Endometrium (tissue), 2 donors: ENCODE data around the gene SETX.

Experiments
- FAIRE-seq: peaks from 2 replicates; lab custom pipeline; 2012; peaks lifted over from hg19 to GRCh38; lab: Jason Lieb, UNC
- donor health status: control.
- donor health status: control.

Gene SETX

DNA sequence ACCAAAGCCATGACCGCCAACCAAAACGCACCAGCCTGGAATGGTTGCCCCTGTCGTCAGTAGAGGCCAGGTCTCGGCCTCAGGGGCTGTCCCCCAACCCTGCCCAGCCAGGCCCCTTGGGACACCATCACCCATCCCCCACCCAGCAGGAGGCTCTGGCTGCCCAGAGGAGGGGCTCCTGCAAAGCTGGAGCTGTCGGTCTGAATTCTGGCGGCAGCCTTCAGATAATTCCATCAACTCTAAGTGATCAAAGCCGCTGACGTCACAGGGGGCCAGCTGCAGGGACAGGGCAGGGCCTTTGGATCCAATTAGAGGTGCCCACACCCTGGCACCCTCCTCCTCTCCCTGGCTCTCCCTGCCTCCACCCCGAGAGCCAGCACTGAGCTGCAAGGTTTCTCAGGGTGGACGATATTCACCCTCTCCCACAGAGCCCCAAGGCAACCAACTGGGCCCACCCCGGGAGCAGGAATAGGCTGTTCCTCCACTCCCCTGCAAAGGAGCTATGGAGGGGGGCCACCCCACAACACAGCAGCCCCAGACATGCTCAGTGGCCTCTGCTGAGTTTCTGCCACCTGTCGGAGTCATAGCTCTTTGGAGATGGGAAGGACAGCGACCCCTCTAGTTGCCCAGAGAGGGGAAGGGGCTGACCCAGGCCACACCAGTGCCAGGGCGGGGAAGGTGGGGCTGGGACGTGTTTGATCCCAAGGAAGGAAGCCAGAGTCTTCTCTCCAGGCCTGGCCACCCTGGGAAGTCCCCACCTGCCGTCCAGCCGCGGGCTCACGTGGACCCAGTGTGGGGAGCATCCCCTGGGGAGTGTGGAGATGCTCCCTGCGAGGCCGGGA is 114.6 kb downstream of the SETX start:
- FAIRE-seq: no peak

DNA sequence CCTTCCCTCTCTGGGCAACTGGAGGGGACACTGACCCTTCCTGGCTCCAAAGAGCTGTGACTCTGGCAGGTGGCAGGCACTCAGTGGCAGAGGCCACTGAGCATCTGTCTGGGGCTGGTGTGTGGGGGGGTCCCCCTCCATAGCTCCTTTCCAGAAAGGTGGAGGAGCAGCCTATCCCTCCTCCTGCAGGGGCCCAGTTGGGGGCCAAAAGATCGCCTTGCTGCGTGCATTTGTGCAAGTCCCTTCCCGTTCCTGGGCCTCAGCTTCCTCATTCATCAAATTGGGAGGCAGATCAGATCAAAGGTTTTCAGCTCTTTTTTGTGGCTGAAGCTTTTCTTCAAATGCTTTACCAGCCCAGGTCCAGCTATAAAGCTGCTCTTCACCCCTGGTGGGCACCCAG is 115.3 kb downstream of the SETX start:
- no peak for FAIRE-seq

DNA sequence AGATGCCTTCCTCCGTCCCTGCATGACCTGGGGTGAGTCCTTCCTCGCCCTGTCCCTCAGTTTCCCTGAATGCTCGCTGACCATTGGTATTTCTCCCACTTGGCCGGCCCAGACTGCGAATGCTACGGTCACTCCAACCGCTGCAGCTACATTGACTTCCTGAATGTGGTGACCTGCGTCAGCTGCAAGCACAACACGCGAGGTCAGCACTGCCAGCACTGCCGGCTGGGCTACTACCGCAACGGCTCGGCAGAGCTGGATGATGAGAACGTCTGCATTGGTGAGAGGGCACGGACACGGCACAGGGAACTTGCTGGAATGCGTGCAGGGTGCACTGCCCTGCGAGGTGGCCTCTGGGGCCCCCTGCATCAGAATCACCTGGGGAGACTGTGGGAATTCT is 115.8 kb downstream of the SETX start:
- FAIRE-seq: no peak

DNA sequence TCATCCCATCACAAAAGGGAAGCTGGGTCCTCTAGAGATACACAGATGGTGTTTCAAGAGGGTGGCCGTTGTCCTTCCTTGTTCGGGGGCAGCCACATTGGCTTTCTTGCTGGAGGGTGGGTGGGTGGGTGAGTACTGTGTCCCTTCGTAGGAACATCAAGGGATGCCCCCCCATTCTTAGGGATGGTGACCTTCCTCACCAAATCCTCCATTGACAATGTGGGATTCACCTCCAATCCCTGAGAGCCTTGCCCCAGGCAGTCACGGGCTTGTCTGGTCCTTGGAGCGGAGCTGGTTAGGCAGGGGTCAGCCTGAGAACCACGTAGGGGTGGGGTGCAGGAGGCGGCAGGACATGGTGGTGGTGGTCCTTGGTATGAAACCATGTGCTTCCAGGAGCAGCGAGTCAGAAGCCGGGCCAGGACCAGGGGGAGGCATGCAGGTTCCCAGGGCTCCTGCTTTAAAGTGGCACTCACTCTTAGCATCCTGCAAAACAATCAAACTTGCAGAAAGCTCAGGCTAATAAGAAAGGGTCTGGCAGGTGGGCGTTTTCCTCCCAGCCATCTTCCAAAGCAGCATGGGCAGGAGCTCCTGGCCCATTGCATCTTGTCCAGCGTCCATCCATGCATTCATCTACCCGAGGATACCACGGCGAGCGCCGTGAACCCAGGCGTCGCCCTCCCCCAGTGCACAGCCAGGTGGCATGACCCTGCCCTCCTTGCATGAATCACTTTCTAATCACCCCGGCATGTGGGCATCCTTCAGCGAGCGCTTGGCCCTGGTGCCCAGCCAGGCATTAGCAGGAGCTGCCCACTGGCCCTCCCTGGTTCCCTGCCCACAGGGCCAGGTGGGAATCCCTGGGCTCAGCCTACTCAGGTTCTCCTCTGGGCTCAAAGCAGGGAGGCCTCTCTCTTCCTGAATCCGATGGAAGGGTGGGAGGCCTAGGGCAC is 116.5 kb downstream of the SETX start:
- FAIRE-seq: no peak

DNA sequence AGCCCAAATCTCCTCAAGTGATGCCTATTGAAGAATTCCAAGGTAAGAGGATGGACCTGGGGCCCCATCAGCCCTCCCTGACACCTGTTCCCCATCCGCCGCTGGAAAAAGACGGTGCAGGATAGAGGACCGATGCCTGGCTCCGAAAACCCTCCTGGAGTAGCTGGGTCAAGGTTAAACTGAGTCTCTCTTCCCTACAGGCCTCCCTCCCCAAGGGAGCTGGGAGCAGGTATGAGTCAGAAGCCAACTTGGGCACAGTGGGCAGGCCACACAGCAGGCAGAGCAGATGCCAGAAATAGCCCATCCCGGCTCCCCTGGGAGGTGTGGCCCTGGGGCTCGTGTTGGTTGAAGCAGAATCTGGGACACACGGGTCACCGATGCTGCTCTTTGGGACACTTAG is 117.3 kb downstream of the SETX start:
- FAIRE-seq: no peak

DNA sequence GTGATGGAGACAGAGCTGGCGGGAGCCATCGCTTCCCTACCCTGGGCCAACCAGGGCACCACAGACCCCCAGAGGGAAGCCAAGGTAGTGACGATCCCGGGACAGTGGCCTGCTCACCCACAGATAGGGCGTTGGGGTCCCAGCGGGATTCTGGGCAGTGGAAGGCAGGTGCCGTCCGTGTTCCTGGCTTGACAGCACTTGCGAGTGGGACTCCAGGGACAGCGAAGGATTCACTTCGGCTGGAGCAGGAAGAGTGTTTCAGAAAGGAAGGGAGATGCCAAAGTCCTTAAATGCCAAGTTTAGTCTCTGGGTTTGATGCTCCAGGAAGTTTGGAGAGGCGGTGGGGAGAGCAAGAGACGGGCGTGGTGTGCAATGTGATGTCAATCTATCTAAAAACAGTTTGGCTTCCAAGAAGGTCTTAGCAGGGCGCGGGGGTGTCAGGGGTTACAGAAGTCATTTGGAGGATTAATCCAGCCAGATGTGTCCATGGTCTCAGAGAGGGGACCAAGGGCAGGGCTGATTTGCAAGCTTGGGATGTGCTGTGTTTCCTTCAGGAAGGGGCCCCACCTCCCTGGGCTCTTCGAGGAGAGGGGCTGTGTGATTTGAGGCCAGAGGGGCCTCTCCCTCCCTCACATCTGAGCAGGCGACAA is 118.0 kb downstream of the SETX start:
- FAIRE-seq: no peak

DNA sequence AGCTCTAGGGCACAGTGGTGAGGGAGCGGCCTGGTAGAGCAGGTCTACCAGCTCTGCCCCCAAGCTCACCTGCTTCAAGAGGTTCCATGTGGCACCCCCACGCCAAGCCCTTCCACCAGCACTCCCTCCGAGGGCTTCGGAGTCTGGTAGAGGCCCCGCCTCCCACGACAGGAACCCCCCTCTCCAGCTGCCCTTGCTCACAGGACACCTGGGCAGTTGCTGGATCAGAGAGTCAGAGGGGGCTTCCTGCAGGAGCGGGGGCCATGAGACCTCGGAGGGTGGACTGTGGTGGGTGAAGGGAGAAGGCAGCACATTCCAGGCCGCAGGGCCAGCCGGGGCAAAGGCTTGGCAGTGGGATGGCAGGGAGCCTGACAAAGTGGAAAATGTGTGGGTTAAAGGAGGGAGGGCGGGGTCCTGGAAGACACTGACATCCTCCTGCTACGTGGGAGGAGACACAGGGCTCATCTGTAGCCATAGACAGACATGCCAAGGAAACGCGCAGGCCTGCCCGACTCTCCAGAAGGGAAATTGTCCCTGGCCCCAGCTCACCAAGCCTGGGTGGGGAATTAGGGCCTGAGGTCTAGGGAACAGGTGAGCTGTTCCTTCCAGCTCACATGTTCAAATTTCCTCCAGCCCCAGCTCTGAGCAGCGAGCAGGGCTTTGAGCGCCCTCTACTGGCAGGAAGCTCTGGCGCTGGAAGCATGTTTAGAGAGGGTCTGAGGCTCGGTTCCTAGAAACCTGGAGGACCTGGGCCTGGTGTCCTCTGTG is 118.7 kb downstream of the SETX start:
- FAIRE-seq: no peak

DNA sequence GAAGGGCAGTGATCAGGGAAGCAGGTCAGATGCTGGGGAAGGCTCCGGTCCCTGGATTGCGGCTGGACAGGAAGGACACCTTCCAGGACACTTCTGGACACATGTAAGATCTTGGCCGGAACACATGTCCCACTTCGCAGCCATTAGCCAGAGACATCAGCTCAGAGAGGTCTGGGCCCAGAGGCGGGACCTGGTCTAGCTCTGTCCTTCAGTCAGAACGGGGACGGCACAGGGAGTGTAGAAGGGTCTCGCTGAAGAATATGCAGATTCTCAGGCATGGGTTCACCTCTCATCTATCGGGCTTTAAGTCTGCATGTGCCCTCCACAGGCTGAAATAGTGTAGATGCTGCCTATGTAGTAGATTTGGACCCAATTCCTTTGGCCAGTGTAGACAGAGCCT is 119.7 kb downstream of the SETX start:
- FAIRE-seq: no peak

DNA sequence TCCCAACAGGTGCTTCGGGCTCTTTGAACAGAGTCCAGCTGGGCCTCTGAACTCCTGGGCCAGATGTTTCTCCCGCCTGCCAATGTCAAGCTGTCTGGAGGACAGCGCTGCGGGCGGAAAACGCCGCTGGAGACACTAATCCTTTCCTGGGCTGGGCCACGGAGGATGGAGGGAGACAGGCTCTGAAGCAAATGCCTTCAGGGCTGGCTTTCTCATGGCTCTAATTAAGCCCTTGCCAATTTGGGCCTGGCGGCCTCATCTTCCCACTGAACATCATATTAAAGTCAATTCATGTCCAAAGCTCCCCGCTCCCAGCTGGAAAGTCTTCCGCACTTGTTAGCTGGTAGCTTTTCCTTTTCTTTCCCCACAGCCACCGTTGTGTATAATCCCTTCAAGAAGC is 120.3 kb downstream of the SETX start:
- no peak for FAIRE-seq

DNA sequence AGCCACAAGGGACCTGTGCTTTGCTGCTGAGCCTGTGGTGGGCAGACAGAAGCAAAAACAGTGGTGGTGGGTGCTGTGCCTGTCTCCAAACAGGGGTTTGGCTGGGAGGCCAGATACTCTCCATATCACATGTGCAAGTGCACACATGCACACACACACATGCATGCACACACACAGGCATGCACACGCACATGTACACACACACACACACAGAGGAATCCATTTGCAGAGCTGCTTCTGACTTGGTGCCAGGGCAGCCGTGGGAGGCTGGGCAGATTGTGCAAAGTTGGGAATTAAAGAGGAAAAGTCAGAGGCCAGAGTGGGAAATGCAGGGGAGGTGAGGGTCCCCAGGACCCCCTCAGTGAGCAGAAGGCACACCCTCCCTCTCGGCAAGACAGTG is 121.6 kb downstream of the SETX start:
- no peak for FAIRE-seq

DNA sequence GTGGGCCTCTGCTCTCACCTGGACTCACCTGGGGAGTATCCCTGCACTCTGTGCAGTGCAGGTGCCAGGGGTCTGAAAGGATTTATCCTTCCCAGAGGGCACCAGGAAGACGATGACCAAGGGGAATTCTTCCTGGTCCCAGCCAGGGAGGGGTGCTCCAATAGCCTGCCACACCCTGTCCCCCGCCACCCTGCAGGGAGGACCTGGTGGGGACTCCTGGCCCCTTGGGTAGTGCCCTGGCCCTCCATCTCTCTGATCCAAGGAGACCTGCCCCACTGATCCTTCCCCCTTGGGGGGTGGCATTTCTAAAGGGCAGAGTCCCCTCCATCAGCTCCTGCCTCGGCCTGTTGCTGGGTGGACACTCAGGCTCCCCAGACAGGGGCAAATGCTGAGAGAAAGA is 122.3 kb downstream of the SETX start:
- FAIRE-seq: no peak

DNA sequence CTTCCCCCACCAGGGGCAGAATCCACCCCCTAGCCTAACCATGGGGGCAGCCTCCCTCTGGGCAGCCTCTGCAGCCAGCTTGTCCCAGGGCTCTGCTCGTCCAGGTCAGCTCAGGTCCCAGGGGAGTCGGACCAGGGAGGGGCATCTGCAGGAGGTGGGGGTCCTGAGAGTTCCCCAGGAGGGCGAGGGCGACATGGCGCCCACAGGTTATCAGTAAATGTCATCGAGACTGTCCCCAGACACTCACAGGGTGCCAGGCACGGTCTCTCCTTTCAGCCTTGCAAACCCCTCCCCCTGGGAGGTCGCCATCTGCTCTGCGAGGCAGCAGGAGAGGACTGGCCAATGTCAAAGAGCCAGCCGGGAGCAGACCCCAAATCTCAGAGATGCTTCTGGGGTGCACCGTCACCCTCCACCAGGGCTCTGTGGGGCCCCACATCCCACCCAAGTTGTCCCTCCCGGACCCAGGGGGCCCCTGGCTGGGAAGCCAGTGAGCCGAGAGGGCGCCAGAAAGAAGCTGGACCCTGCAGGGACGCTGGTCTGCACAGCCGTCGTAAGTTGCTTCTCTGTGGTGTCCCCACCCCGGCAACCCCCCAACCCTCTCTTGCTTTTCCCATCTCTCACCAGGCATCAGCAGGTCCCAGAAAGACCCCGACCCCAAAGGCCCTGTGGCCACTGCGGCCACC is 123.6 kb downstream of the SETX start:
- FAIRE-seq: no peak

DNA sequence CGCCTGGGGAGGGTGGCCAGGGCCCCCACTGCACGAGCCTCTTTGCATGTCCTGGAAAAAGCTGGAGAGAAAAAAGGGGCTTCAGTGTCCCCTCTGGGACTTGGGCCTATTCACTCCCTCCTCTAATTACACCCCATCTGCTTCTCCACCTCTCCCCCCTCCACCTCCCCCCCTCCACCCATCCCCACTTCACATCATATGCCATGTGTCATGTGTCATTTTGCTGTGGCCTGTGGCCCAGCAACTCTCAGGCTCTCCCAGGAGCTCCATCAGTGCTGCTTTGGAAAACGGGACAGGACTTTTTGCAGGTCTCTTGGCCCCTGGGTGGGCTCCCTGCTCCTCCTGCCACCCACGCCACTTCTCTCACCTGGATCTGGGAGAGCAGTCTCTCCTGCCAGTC is 124.2 kb downstream of the SETX start:
- no peak for FAIRE-seq

DNA sequence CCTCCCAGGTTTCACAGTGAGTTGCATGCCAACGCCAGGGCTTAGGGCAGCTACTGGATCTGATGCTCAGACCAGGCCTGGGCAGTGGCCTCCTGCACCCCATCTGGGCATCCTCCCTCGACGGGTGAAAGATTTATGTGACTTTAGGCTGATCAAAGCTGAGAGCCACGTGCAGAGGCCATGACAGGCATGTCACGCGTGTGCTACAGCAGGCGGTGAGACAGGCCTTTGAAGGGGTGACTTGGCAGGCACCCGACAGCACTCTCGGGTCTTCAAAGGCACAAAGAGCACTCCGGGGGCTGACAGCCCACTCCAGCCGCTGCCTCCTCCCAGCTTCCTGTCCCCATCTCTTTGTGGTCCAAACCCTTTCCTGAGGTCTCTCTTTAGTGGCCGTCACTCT is 126.7 kb downstream of the SETX start:
- no peak for FAIRE-seq

DNA sequence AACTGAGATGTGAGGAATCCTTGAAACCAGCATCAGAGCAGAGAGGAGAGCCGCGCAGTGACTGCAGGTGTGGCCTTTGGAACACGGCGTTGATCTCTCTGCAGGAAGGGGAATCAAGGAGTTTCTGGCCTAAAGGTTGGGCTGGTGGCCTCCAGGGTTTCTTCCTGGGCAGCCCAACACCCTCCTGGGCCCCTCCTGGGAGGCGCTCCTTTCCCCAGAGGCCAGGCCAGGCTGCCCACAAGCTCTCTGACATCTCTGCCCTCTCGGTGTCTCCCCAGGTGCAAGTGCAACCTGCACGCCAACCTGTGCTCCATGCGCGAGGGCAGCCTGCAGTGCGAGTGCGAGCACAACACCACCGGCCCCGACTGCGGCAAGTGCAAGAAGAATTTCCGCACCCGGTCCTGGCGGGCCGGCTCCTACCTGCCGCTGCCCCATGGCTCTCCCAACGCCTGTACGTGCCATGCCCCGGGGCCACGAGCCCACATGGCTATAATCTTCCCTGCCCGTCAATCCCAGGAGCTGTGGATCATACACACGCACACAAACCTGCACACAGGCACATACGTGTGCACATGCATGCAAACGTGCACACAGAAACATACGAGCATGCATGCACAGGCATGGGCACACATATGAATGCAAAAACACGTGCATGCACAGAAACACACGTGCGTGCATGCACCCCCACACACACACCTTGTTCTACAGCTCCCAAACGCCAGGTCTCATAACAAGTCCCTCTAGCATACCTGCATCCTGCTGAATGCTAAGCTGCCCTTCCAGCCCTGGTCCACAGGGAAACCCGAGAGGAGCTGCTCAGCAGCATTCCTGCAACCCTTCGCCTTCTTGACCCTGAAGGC is 128.0 kb downstream of the SETX start:
- no peak for FAIRE-seq

DNA sequence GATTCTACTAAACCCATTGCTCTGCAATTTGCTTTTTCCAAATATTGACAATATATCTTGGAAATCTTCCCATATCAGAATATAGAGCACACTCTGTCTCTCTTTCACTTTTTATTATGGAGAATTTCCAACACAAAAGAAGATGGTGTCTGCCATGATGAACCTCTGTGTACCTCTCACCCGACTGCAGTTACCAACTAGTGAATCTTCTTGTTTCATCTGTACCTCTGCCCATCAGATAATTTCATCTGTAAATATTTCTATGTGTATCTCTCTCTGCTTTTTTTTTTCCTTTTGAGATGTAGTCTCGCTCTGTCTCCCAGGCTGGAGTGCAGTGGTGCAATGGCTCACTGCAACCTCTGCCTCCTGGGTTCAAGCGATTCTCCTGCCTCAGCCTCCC is 130.1 kb downstream of the SETX start:
- FAIRE-seq: no peak

DNA sequence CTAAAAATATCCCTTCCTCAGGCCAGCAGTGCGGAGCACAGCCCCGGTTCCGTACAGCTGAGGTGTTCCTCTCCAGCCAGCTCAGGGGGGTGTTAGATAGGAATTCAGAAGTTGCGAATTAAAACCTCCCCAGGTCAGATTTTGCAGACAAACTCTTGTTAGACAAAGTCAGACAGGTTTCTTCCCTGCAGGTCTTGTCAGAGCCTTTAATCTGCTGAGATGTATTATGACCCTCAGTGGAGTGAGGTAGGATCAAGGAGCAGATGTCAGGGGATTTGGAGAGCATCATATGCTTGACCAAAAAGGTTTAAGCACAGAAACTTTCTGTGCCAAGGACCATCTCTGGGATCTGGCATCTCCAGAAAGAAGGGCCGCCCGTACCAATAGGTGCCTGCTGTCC is 132.8 kb downstream of the SETX start:
- FAIRE-seq: no peak

DNA sequence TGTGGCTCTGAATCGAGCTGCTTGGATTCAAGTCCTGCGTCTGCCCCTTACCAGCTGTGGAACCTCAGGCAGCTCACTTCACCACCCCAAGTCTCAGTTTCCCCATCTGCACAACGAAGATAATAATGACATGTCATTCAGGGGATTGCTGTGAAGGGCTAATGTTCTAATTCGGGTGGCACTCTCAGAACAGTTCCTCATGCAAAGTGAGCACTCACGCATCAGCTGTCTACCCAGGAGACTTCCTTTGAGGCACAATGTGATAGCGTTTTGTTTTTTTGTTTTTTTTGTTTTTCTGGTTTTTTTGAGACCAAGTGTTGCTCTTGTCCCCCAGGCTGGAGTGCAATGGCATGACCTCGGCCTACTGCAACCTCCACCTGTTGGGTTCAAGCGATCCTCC is 136.6 kb downstream of the SETX start:
- no peak for FAIRE-seq

DNA sequence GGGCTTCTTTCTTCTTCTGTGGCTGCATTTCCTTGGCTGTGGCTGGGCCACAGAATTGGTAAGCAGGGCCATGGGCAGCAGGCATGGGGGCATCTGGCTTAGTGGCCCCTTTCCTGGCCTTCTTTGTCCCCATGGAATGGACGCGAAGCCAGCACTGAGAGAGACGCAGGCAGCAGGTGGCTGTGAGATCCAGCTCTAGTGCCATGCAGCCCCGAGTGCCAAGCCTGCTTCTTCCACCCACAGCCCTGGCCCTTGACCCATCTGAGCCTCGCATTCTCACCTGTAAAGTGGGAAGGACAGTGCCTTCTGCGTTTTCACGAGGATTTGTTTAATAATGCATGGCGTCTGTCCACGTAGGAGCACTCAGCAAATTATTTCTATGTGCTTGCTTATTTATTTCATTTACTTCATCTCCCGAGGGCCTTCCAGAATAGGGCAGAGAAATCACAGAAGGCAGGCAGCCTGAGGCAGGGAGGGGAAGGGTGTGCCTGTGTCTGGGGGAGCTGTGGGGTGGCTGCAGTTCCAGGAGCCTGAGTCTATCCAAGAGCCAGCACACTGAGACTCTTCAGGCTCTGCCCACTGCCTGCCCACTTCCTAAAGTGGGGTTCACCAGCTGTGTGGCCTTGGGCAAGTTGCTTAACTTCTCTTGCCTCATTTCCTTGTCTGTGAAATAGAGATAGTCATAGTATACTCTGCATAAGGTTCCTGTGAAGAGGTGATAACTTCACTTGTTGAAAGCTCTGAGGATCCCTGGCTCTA is 137.7 kb downstream of the SETX start:
- FAIRE-seq: no peak
